Subcutaneous abdominal adipose tissue (tissue), 5 donors: ENCODE data around the gene FAF1.

Source experiments
- H3K27ac ChIP-seq: one replicate; pipeline ENCODE4 v1.7.0; 2013; ENCODE audit warnings: low read depth, mild to moderate bottlenecking, inconsistent platforms, low read length, moderate library complexity
- H3K27me3 ChIP-seq, 5 donors: one replicate each; pipeline ENCODE4 v1.7.0; 2013; ENCODE audit warnings: low read length in 5 of 5, inconsistent platforms in 1 of 5; ENCODE audit not compliant: control insufficient read depth in 5 of 5, insufficient read depth in 4 of 5
- H3K36me3 ChIP-seq, 5 donors: one replicate each; pipeline ENCODE4 v1.7.0; 2013; ENCODE audit warnings: low read length in 5 of 5; ENCODE audit not compliant: control insufficient read depth in 5 of 5, insufficient read depth in 5 of 5
- H3K4me1 ChIP-seq, 5 donors: one replicate each; pipeline ENCODE4 v1.7.0; 2013; ENCODE audit warnings: low read length in 5 of 5, mild to moderate bottlenecking in 3 of 5, moderate library complexity in 1 of 5; ENCODE audit not compliant: control insufficient read depth in 5 of 5, insufficient read depth in 5 of 5
- H3K4me3 ChIP-seq, 5 donors: one replicate each; pipeline ENCODE4 v1.7.0; 2013; ENCODE audit warnings: low read length in 5 of 5, low read depth in 1 of 5
- H3K9ac ChIP-seq, 5 donors: one replicate each; pipeline ENCODE4 v1.7.0; 2013; ENCODE audit warnings: low read length in 5 of 5, mild to moderate bottlenecking in 4 of 5, moderate library complexity in 3 of 5
- H3K9me3 ChIP-seq, 5 donors: one replicate each; pipeline ENCODE4 v1.7.0; 2013; ENCODE audit warnings: low read length in 5 of 5; ENCODE audit not compliant: control insufficient read depth in 5 of 5
- donor health status: healthy.
- donor health status: healthy.
- donor health status: healthy.
- donor health status: healthy.
- donor health status: healthy.

The FAF1 gene

GRCh38 chr1:50491142-50491541 is 468.9 kb downstream of the FAF1 start:
- H3K36me3 ChIP-seq = peaks cover 18 to 63% (median 39%) of the 10 kb centered on the region in 5 donors
- no peaks in the 10 kb centered on the region for H3K4me1 ChIP-seq
- H3K27me3 ChIP-seq = no peaks in the 10 kb centered on the region
- no peak overlapping the region for H3K4me3 ChIP-seq
- peaks cover 0 to 2% (median 0%) of the 10 kb centered on the region in 5 donors for H3K9me3 ChIP-seq
- no peak overlapping the region for H3K9ac ChIP-seq
- H3K27ac ChIP-seq = no peak overlapping the region

- H3K36me3 ChIP-seq = peaks cover 18 to 58% (median 42%) of the 10 kb centered on the region in 5 donors
These were observed 469.4 kb downstream of the FAF1 start for GRCh38 chr1:50490640-50491039.

GRCh38 chr1:50488876-50489275 is 471.2 kb downstream of the FAF1 start:
- Histone ChIP-seq H3K4me3 (no peak overlapping the region), H3K9ac (no peak overlapping the region), H3K9me3 (no peaks in the 10 kb centered on the region), H3K4me1 (no peaks in the 10 kb centered on the region), H3K27ac (no peak overlapping the region), H3K27me3 (no peaks in the 10 kb centered on the region), H3K36me3 (peaks cover 18 to 52% (median 36%) of the 10 kb centered on the region in 5 donors)

More at GRCh38 chr1:50490640-50491039, 469.4 kb downstream of the FAF1 start:
- no peaks in the 10 kb centered on the region for H3K9me3 ChIP-seq
- H3K27me3 ChIP-seq = no peaks in the 10 kb centered on the region
- no peak overlapping the region for H3K9ac ChIP-seq
- H3K4me3 ChIP-seq = no peak overlapping the region
- H3K27ac ChIP-seq = no peak overlapping the region
- no peaks in the 10 kb centered on the region for H3K4me1 ChIP-seq

- Histone ChIP-seq H3K4me1 (no peaks in the 10 kb centered on the region), H3K36me3 (peaks cover 18 to 50% (median 35%) of the 10 kb centered on the region in 5 donors), H3K27ac (no peak overlapping the region), H3K9ac (no peak overlapping the region), H3K9me3 (no peaks in the 10 kb centered on the region), H3K27me3 (no peaks in the 10 kb centered on the region), H3K4me3 (no peak overlapping the region)
These were observed 471.7 kb downstream of the FAF1 start for GRCh38 chr1:50488356-50488755.

GRCh38 chr1:50487725-50488124 is 472.3 kb downstream of the FAF1 start:
- no peak overlapping the region for H3K9ac ChIP-seq
- no peak overlapping the region for H3K4me3 ChIP-seq
- no peaks in the 10 kb centered on the region for H3K4me1 ChIP-seq
- no peaks in the 10 kb centered on the region for H3K27me3 ChIP-seq
- H3K9me3 ChIP-seq = no peaks in the 10 kb centered on the region
- no peak overlapping the region for H3K27ac ChIP-seq
- H3K36me3 ChIP-seq = peaks cover 18 to 50% (median 35%) of the 10 kb centered on the region in 5 donors

- no peaks in the 10 kb centered on the region for H3K4me1 ChIP-seq
- no peak overlapping the region for H3K4me3 ChIP-seq
- no peaks in the 10 kb centered on the region for H3K27me3 ChIP-seq
These were observed 478.8 kb downstream of the FAF1 start for GRCh38 chr1:50481142-50481736.

GRCh38 chr1:50476800-50477199 is 483.3 kb downstream of the FAF1 start:
- H3K27ac ChIP-seq = no peak overlapping the region
- no peaks in the 10 kb centered on the region for H3K9me3 ChIP-seq
- H3K4me1 ChIP-seq = no peaks in the 10 kb centered on the region
- no peak overlapping the region for H3K9ac ChIP-seq
- peaks cover 17 to 35% (median 34%) of the 10 kb centered on the region in 5 donors for H3K36me3 ChIP-seq
- H3K27me3 ChIP-seq = no peaks in the 10 kb centered on the region
- no peak overlapping the region for H3K4me3 ChIP-seq

More at GRCh38 chr1:50481142-50481736, 478.8 kb downstream of the FAF1 start:
- Histone ChIP-seq H3K36me3 (peaks cover 0 to 14% (median 7%) of the 10 kb centered on the region in 5 donors), H3K9ac (no peak overlapping the region), H3K9me3 (no peaks in the 10 kb centered on the region), H3K27ac (no peak overlapping the region)

- Histone ChIP-seq H3K27me3 (no peaks in the 10 kb centered on the region), H3K9me3 (no peaks in the 10 kb centered on the region), H3K36me3 (peaks cover 21 to 39% (median 35%) of the 10 kb centered on the region in 5 donors)
These were observed 484.9 kb downstream of the FAF1 start for GRCh38 chr1:50474859-50475809.

GRCh38 chr1:50473513-50473912 is 486.6 kb downstream of the FAF1 start:
- no peaks in the 10 kb centered on the region for H3K9me3 ChIP-seq
- no peaks in the 10 kb centered on the region for H3K4me1 ChIP-seq
- peaks cover 23 to 41% (median 34%) of the 10 kb centered on the region in 5 donors for H3K36me3 ChIP-seq
- no peak overlapping the region for H3K27ac ChIP-seq
- H3K27me3 ChIP-seq = no peaks in the 10 kb centered on the region
- no peak overlapping the region for H3K9ac ChIP-seq
- no peak overlapping the region for H3K4me3 ChIP-seq

More at GRCh38 chr1:50474859-50475809, 484.9 kb downstream of the FAF1 start:
- no peak overlapping the region for H3K9ac ChIP-seq
- no peak overlapping the region for H3K27ac ChIP-seq
- no peaks in the 10 kb centered on the region for H3K4me1 ChIP-seq
- no peak overlapping the region for H3K4me3 ChIP-seq

GRCh38 chr1:50471967-50472366 is 488.1 kb downstream of the FAF1 start:
- no peak overlapping the region for H3K9ac ChIP-seq
- no peak overlapping the region for H3K4me3 ChIP-seq
- no peaks in the 10 kb centered on the region for H3K27me3 ChIP-seq
- no peaks in the 10 kb centered on the region for H3K4me1 ChIP-seq
- peaks cover 23 to 41% (median 34%) of the 10 kb centered on the region in 5 donors for H3K36me3 ChIP-seq
- H3K9me3 ChIP-seq = no peaks in the 10 kb centered on the region
- H3K27ac ChIP-seq = no peak overlapping the region
